Measurements from ENCODE around the gene KCNK13. TPM values are rescaled to one million over a fixed set of nuclear protein-coding genes. Genes with fewer than 3 reads are reported as not detected.
"Not testable (repeated sequence)": the region's sequence is repeated elsewhere in the genome, so short reads cannot be mapped to it uniquely, and the experiment has no call there.

The KCNK13 gene
- total RNA-seq, 1 donor from 2014 or later, result 1.4 TPM

- no peak for DNase-seq (ENCODE audit: low spot score)
Observed at GRCh38 chr14:90060965-90061684, 669 bp upstream of the KCNK13 start.

- DNase-seq (ENCODE audit: low spot score), result no peak
Observed at GRCh38 chr14:90062127-90062794, 467 bp downstream of the KCNK13 start.

GRCh38 chr14:90062822-90063539, 1.2 kb downstream of the KCNK13 start:
- no peak for DNase-seq (ENCODE audit: low spot score)

- no peak for DNase-seq (ENCODE audit: low spot score)
Observed at GRCh38 chr14:90072350-90072749, 10.6 kb downstream of the KCNK13 start.

GRCh38 chr14:90079576-90079975, 17.8 kb downstream of the KCNK13 start:
- DNase-seq (ENCODE audit: low spot score), result no peak

GRCh38 chr14:90087433-90087832, 25.6 kb downstream of the KCNK13 start:
- DNase-seq (ENCODE audit: low spot score), result peak; percentile 34

- no peak for DNase-seq (ENCODE audit: low spot score)
Observed at GRCh38 chr14:90088176-90088575, 26.4 kb downstream of the KCNK13 start.

GRCh38 chr14:90089486-90089885, 27.7 kb downstream of the KCNK13 start:
- not testable (repeated sequence) for DNase-seq (ENCODE audit: low spot score)

GRCh38 chr14:90091393-90091792, 29.6 kb downstream of the KCNK13 start:
- no peak for DNase-seq (ENCODE audit: low spot score)

- no peak for DNase-seq (ENCODE audit: low spot score)
Observed at GRCh38 chr14:90093942-90094595, 32.3 kb downstream of the KCNK13 start.

GRCh38 chr14:90095096-90095495, 33.3 kb downstream of the KCNK13 start:
- DNase-seq (ENCODE audit: low spot score), result no peak

- no peak for DNase-seq (ENCODE audit: low spot score)
Observed at GRCh38 chr14:90096566-90096965, 34.8 kb downstream of the KCNK13 start.

GRCh38 chr14:90103808-90104207, 42.0 kb downstream of the KCNK13 start:
- DNase-seq (ENCODE audit: low spot score), result no peak

- DNase-seq (ENCODE audit: low spot score), result no peak
Observed at GRCh38 chr14:90105756-90106155, 44.0 kb downstream of the KCNK13 start.

GRCh38 chr14:90107789-90108188, 46.0 kb downstream of the KCNK13 start:
- DNase-seq (ENCODE audit: low spot score), result no peak

- DNase-seq (ENCODE audit: low spot score), result no peak
Observed at GRCh38 chr14:90109858-90110257, 48.1 kb downstream of the KCNK13 start.

- DNase-seq (ENCODE audit: low spot score), result no peak
Observed at GRCh38 chr14:90111895-90112534, 50.2 kb downstream of the KCNK13 start.

- no peak for DNase-seq (ENCODE audit: low spot score)
Observed at GRCh38 chr14:90114554-90114953, 52.8 kb downstream of the KCNK13 start.

- DNase-seq (ENCODE audit: low spot score), result no peak
Observed at GRCh38 chr14:90115780-90116179, 54.0 kb downstream of the KCNK13 start.

- no peak for DNase-seq (ENCODE audit: low spot score)
Observed at GRCh38 chr14:90116444-90116843, 54.6 kb downstream of the KCNK13 start.

GRCh38 chr14:90118027-90118426, 56.2 kb downstream of the KCNK13 start:
- no peak for DNase-seq (ENCODE audit: low spot score)

- no peak for DNase-seq (ENCODE audit: low spot score)
Observed at GRCh38 chr14:90126260-90126659, 64.5 kb downstream of the KCNK13 start.

Data from mucosa of gallbladder (tissue), 1 donor.